Activated CD4-positive, alpha-beta T cell treated with anti-CD3 and anti-CD28 coated beads for 36 hours (primary cell): ENCODE data around the gene USP40. TPM values are rescaled to one million over a fixed set of nuclear protein-coding genes. Genes with fewer than 3 reads are reported as not detected.
"Not testable (repeated sequence)": the region's sequence is repeated elsewhere in the genome, so short reads cannot be mapped to it uniquely, and the experiment has no call there.

ENCODE experiments used
- ATAC-seq: fragments of 200-7000 bp; cut with Tn5 transposase; one replicate; pipeline ENCODE4 v1.10.0; 2021; ENCODE audit warnings: mild to moderate bottlenecking, moderate library complexity
- CTCF ChIA-PET: fragments of 350-600 bp; sonication (Branson Sonifier 250); formaldehyde crosslinking; loops from one replicate; lab custom pipeline; 2021; ENCODE audit warnings: antibody characterized with exemption; lab: Charles Lee
- POLR2A ChIA-PET: fragments of 350-600 bp; sonication (Branson Sonifier 250); formaldehyde crosslinking; loops from one replicate; lab custom pipeline; 2021; ENCODE audit warnings: antibody characterized with exemption, inconsistent platforms; lab: Charles Lee
- DNase-seq: peaks from one replicate; pipeline ENCODE4 v3.0.0-alpha.2; 2020
- H3K27ac Mint-ChIP-seq: one replicate; pipeline ENCODE4 v1.8.0; 2021; ENCODE audit warnings: mixed read lengths
- H3K27me3 Mint-ChIP-seq: one replicate; pipeline ENCODE4 v1.8.0; 2021; ENCODE audit warnings: mixed read lengths
- H3K36me3 Mint-ChIP-seq: one replicate; pipeline ENCODE4 v1.8.0; 2021; ENCODE audit warnings: low read depth, mixed read lengths
- H3K4me1 Mint-ChIP-seq: one replicate; pipeline ENCODE4 v1.8.0; 2021; ENCODE audit warnings: mixed read lengths
- H3K4me3 Mint-ChIP-seq: one replicate; pipeline ENCODE4 v1.8.0; 2021; ENCODE audit warnings: mild to moderate bottlenecking, moderate library complexity, mixed read lengths
- H3K9me3 Mint-ChIP-seq: one replicate; pipeline ENCODE4 v1.8.0; 2021; ENCODE audit warnings: low read depth, mixed read lengths
- intact Hi-C, 2 experiments: fragments of 100-400 bp; cut with DNase I in 1 of 2; cut with micrococcal nuclease in 1 of 2; formaldehyde crosslinking; loops; one replicate each; pipeline versions ENCODE4 v1.14.2 to v1.15.1; 2022 to 2024; cut with DNase I, micrococcal nuclease
- total RNA-seq, 2 experiments: library from RNA; stranded (reverse); gene quantifications; one replicate each; pipeline ENCODE4 v1.2.3, GENCODE V29; 2021

Gene USP40
- total RNA-seq, 2 experiments from 2014 or later, result 12.0 to 12.9 TPM

- CTCF ChIA-PET, H3K36me3 Mint-ChIP-seq, H3K9me3 Mint-ChIP-seq, H3K4me1 Mint-ChIP-seq, ATAC-seq, H3K27ac Mint-ChIP-seq, intact Hi-C loops, DNase-seq, H3K27me3 Mint-ChIP-seq, H3K4me3 Mint-ChIP-seq, POLR2A ChIA-PET: not testable (repeated sequence)
Measured at GRCh38 chr2:233592706-233593105, 26.1 kb upstream of the USP40 start.

- Mint-ChIP-seq H3K4me1 (no peaks in the 10 kb centered on the region), H3K27me3 (peaks cover 12% of the 10 kb centered on the region), H3K36me3 (no peaks in the 10 kb centered on the region), H3K4me3 (no peak overlapping the region), H3K27ac (no peak overlapping the region), H3K9me3 (no peaks in the 10 kb centered on the region)
- POLR2A ChIA-PET, result no interaction called here
- intact Hi-C loops, result no loop called here
- ATAC-seq, result no peak
- CTCF ChIA-PET, result no interaction called here
- DNase-seq, result no peak
Measured at GRCh38 chr2:233588400-233588799, 21.8 kb upstream of the USP40 start.

- POLR2A ChIA-PET, result no interaction called here
- no peaks in the 10 kb centered on the region for H3K4me1 Mint-ChIP-seq
- no peaks in the 10 kb centered on the region for H3K9me3 Mint-ChIP-seq
- H3K4me3 Mint-ChIP-seq, result no peak overlapping the region
- intact Hi-C loops, result no loop called here
- no peak overlapping the region for H3K27ac Mint-ChIP-seq
- peaks cover 8% of the 10 kb centered on the region for H3K27me3 Mint-ChIP-seq
- CTCF ChIA-PET, result no interaction called here
- no peaks in the 10 kb centered on the region for H3K36me3 Mint-ChIP-seq
- ATAC-seq, result no peak
- DNase-seq, result no peak
Measured at GRCh38 chr2:233584210-233584609, 17.6 kb upstream of the USP40 start.

GRCh38 chr2:233583217-233583965 lies 16.8 kb upstream of the USP40 start:
- POLR2A ChIA-PET, H3K4me1 Mint-ChIP-seq, H3K27ac Mint-ChIP-seq, H3K36me3 Mint-ChIP-seq, H3K27me3 Mint-ChIP-seq, H3K9me3 Mint-ChIP-seq, intact Hi-C loops, DNase-seq, ATAC-seq, H3K4me3 Mint-ChIP-seq: not testable (repeated sequence)
- CTCF ChIA-PET, result interaction anchor here (0.6 kb wide), 1 partner anchor 650 kb away, joined by 3 read pairs; no protein-coding TSS in a partner anchor

- CTCF ChIA-PET, DNase-seq, H3K27me3 Mint-ChIP-seq, H3K4me1 Mint-ChIP-seq, H3K27ac Mint-ChIP-seq, H3K4me3 Mint-ChIP-seq, POLR2A ChIA-PET, intact Hi-C loops, H3K9me3 Mint-ChIP-seq, ATAC-seq, H3K36me3 Mint-ChIP-seq: not testable (repeated sequence)
Measured at GRCh38 chr2:233577341-233577740, 10.8 kb upstream of the USP40 start.

- intact Hi-C loops, result no loop called here
- ATAC-seq (no peak), DNase-seq (no peak)
- peaks cover 2% of the 10 kb centered on the region for H3K9me3 Mint-ChIP-seq
- POLR2A ChIA-PET, result no interaction called here
- no peak overlapping the region for H3K27ac Mint-ChIP-seq
- no peaks in the 10 kb centered on the region for H3K4me1 Mint-ChIP-seq
- CTCF ChIA-PET, result interaction anchor here (0.6 kb wide), 1 partner anchor 69 kb away, joined by 4 read pairs; no protein-coding TSS in a partner anchor
- no peaks in the 10 kb centered on the region for H3K27me3 Mint-ChIP-seq
- no peaks in the 10 kb centered on the region for H3K36me3 Mint-ChIP-seq
- H3K4me3 Mint-ChIP-seq, result no peak overlapping the region
Measured at GRCh38 chr2:233572468-233572867, 5.9 kb upstream of the USP40 start.

GRCh38 chr2:233571462-233571861 lies 4.9 kb upstream of the USP40 start:
- Mint-ChIP-seq H3K4me1 (no peaks in the 10 kb centered on the region), H3K27me3 (no peaks in the 10 kb centered on the region), H3K4me3 (no peak overlapping the region), H3K36me3 (no peaks in the 10 kb centered on the region), H3K27ac (no peak overlapping the region), H3K9me3 (no peaks in the 10 kb centered on the region)
- intact Hi-C loops, result no loop called here
- DNase-seq (no peak), ATAC-seq (no peak)
- CTCF ChIA-PET, result no interaction called here
- POLR2A ChIA-PET, result no interaction called here

GRCh38 chr2:233571001-233571400 lies 4.4 kb upstream of the USP40 start:
- Mint-ChIP-seq H3K4me3 (no peak overlapping the region), H3K36me3 (no peaks in the 10 kb centered on the region), H3K27ac (no peak overlapping the region), H3K9me3 (no peaks in the 10 kb centered on the region), H3K4me1 (no peaks in the 10 kb centered on the region), H3K27me3 (no peaks in the 10 kb centered on the region)
- intact Hi-C loops, result no loop called here
- CTCF ChIA-PET, result no interaction called here
- DNase-seq (no peak), ATAC-seq (no peak)
- POLR2A ChIA-PET, result no interaction called here

GRCh38 chr2:233565685-233566140 lies 869 bp downstream of the USP40 start:
- POLR2A ChIA-PET, result no interaction called here
- intact Hi-C loops, result loop anchor here in 1 of 2 experiments (2.0 to 5.0 kb wide), 2 partner anchors 155 to 287 kb away; partner anchors contain the start of gene HJURP

GRCh38 chr2:233563663-233564430 lies 2.7 kb downstream of the USP40 start:
- Mint-ChIP-seq H3K4me1 (peaks cover 6% of the 10 kb centered on the region), H3K27me3 (no peaks in the 10 kb centered on the region), H3K9me3 (no peaks in the 10 kb centered on the region), H3K4me3 (no peak overlapping the region), H3K27ac (no peak overlapping the region), H3K36me3 (peaks cover 2% of the 10 kb centered on the region)
- intact Hi-C loops, result no loop called here
- POLR2A ChIA-PET, result no interaction called here
- CTCF ChIA-PET, result interaction anchor here (1.3 kb wide), 1 partner anchor 981 kb away, joined by 5 read pairs; no protein-coding TSS in a partner anchor
- no peak for DNase-seq
- no peak for ATAC-seq

More at GRCh38 chr2:233565685-233566140, 869 bp downstream of the USP40 start:
- Mint-ChIP-seq H3K36me3 (no peaks in the 10 kb centered on the region), H3K27ac (peak overlapping the region; percentile 97), H3K4me1 (peaks cover 6% of the 10 kb centered on the region), H3K4me3 (peak overlapping the region; percentile 90), H3K9me3 (no peaks in the 10 kb centered on the region), H3K27me3 (no peaks in the 10 kb centered on the region)
- CTCF ChIA-PET, result interaction anchor here (0.6 kb wide), 1 partner anchor 283 kb away, joined by 6 read pairs; no protein-coding TSS in a partner anchor
- DNase-seq (no peak), ATAC-seq (peak; percentile 8)

- ATAC-seq (peak; percentile 76), DNase-seq (no peak)
- Mint-ChIP-seq H3K4me3 (no peak overlapping the region), H3K27me3 (no peaks in the 10 kb centered on the region), H3K4me1 (peaks cover 8% of the 10 kb centered on the region), H3K9me3 (no peaks in the 10 kb centered on the region), H3K36me3 (peaks cover 10% of the 10 kb centered on the region), H3K27ac (peak overlapping the region; percentile 81)
- ChIA-PET CTCF (interaction anchor here (0.7 kb wide), 1 partner anchor 1936 kb away, joined by 3 read pairs; no protein-coding TSS in a partner anchor), POLR2A (interaction anchor here (0.6 kb wide), 1 partner anchor 893 kb away, joined by 3 read pairs; no protein-coding TSS in a partner anchor)
- intact Hi-C loops, result no loop called here
Measured at GRCh38 chr2:233556881-233557736, 9.5 kb downstream of the USP40 start.
